ENCODE measurements around the gene NCEH1. TPM values are rescaled to one million over a fixed set of nuclear protein-coding genes. Genes with fewer than 3 reads are reported as not detected.

Gene NCEH1
- total RNA-seq, 1 experiment from 2014 or later: 73.0 TPM

DNA sequence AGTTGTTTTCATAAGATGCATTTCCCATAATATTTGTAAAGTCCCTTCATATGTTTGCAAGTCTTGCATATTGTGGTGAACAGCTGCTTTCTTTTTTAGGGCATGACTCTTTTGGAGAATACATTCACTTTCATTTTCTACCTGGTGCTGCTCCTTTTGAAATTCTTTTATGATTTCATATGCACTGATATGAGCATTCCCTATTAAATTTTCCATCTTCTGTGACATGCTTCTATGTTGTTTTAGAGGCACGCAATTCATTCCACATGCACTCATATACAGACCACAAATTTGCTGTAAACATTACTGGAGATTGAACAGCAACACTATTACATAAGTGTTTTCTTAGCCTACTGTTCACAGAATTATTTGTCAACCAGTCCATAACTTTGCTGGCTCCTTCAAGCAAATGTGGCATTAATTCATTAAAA is 94.8 kb downstream of the NCEH1 start:
- BruUV-seq (replicated peaks): no TSS peak
- Histone ChIP-seq H3K36me3 (ENCODE audit: control insufficient read depth, insufficient read depth, low read length) (no peaks in the 10 kb centered on the region), H3K27me3 (ENCODE audit: control insufficient read depth, insufficient read depth, low read length) (no peaks in the 10 kb centered on the region), H3K9me3 (ENCODE audit: control insufficient read depth, insufficient read depth, low read depth, low read length) (peaks cover 3% of the 10 kb centered on the region; the same call in 1 of the 2 replicates), H3K4me1 (ENCODE audit: control insufficient read depth, insufficient read depth, low read length) (no peaks in the 10 kb centered on the region; the same call in 1 of the 2 replicates), H3K4me3 (ENCODE audit: low read depth in 2 of 2, low read length in 2 of 2) (no peak overlapping the region), H3K27ac (ENCODE audit: low read length) (no peak overlapping the region)
- no peak for ATAC-seq
- TF ChIP-seq TCF7L2 (IDR thresholded peaks at IDR 0.05; ENCODE audit: low read depth, low read length): no peak
- no peak for TF ChIP-seq CTCF (IDR thresholded peaks at IDR 0.05)
- no peak for TF ChIP-seq POLR2AphosphoS5 (IDR thresholded peaks at IDR 0.05; ENCODE audit: low read depth, low read length)
- TF ChIP-seq SIN3A (IDR thresholded peaks at IDR 0.05; ENCODE audit: borderline replicate concordance, insufficient read depth, low read depth, low read length): no peak
- no peak for TF ChIP-seq REST (IDR thresholded peaks at IDR 0.05; ENCODE audit: insufficient read depth in 1 of 2, low read depth in 2 of 2, low read length in 1 of 2)
- ChIA-PET CTCF (no interaction called here), POLR2A (interaction anchor here (0.6 kb wide), 1 partner anchor 20 kb away, joined by 3 read pairs; no protein-coding TSS in a partner anchor)
- DNase-seq (ENCODE audit: low read depth, low spot score): no peak
- in situ Hi-C loops (cut with HindIII; ENCODE audit: low pct_unique_long_range_greater_than_20kb, low sequenced_read_pairs) (no loop called here), intact Hi-C loops (cut with micrococcal nuclease; ENCODE audit: unreplicated experiment) (no loop called here)

DNA sequence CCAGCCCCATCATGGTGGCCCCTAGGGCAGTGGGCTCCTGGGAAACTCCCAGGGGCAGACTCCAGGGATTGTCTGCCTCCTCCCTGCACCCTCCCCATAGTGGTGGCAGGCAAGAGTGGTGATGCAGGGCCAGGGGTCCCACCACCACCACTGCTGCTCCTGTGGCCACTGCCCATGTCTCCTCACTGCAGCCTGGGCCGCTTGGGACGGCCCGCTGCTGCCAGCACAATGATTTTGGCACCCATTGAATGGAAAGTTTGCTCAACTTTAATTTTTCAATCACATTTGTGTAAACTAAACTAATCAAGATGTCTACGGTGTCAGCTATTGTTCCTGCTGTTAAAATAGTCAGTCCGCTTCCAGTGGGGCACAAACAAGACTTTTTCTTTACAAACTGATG is 95.6 kb downstream of the NCEH1 start:
- DNase-seq (ENCODE audit: low read depth, low spot score): no peak
- in situ Hi-C loops (cut with HindIII; ENCODE audit: low pct_unique_long_range_greater_than_20kb, low sequenced_read_pairs) (no loop called here), intact Hi-C loops (cut with micrococcal nuclease; ENCODE audit: unreplicated experiment) (no loop called here)
- Histone ChIP-seq H3K4me1 (ENCODE audit: control insufficient read depth, insufficient read depth, low read length) (no peaks in the 10 kb centered on the region; the same call in 1 of the 2 replicates), H3K36me3 (ENCODE audit: control insufficient read depth, insufficient read depth, low read length) (no peaks in the 10 kb centered on the region), H3K9me3 (ENCODE audit: control insufficient read depth, insufficient read depth, low read depth, low read length) (peaks cover 6% of the 10 kb centered on the region; the same call in 1 of the 2 replicates), H3K27me3 (ENCODE audit: control insufficient read depth, insufficient read depth, low read length) (no peaks in the 10 kb centered on the region), H3K27ac (ENCODE audit: low read length) (no peak overlapping the region), H3K4me3 (ENCODE audit: low read depth in 2 of 2, low read length in 2 of 2) (no peak overlapping the region)
- ATAC-seq: no peak
- POLR2A ChIA-PET: no interaction called here
- TF ChIP-seq TCF7L2 (IDR thresholded peaks at IDR 0.05; ENCODE audit: low read depth, low read length): no peak
- no TSS peak for BruUV-seq (replicated peaks)
- CTCF ChIA-PET: no interaction called here

GRCh38 chr3:172614340-172615274 is 96.3 kb downstream of the NCEH1 start:
- ATAC-seq (no peak), DNase-seq (ENCODE audit: low read depth, low spot score) (no peak)
- Histone ChIP-seq H3K9me3 (ENCODE audit: control insufficient read depth, insufficient read depth, low read depth, low read length) (peaks cover 6% of the 10 kb centered on the region; the same call in 1 of the 2 replicates), H3K4me1 (ENCODE audit: control insufficient read depth, insufficient read depth, low read length) (no peaks in the 10 kb centered on the region; the same call in 1 of the 2 replicates), H3K27me3 (ENCODE audit: control insufficient read depth, insufficient read depth, low read length) (no peaks in the 10 kb centered on the region), H3K36me3 (ENCODE audit: control insufficient read depth, insufficient read depth, low read length) (no peaks in the 10 kb centered on the region), H3K4me3 (ENCODE audit: low read depth in 2 of 2, low read length in 2 of 2) (no peak overlapping the region), H3K27ac (ENCODE audit: low read length) (no peak overlapping the region)
- POLR2A ChIA-PET: no interaction called here
- BruUV-seq (replicated peaks): no TSS peak
- TF ChIP-seq REST (IDR thresholded peaks at IDR 0.05; ENCODE audit: insufficient read depth in 1 of 2, low read depth in 2 of 2, low read length in 1 of 2) (no peak), SIN3A (IDR thresholded peaks at IDR 0.05; ENCODE audit: borderline replicate concordance, insufficient read depth, low read depth, low read length) (no peak), POLR2AphosphoS5 (IDR thresholded peaks at IDR 0.05; ENCODE audit: low read depth, low read length) (no peak), TCF7L2 (IDR thresholded peaks at IDR 0.05; ENCODE audit: low read depth, low read length) (no peak), CTCF (IDR thresholded peaks at IDR 0.05) (no peak)
- in situ Hi-C loops (cut with HindIII; ENCODE audit: low pct_unique_long_range_greater_than_20kb, low sequenced_read_pairs): no loop called here
- CTCF ChIA-PET: no interaction called here
- intact Hi-C loops (cut with micrococcal nuclease; ENCODE audit: unreplicated experiment): no loop called here
